HG03442 (cell line): ENCODE results near the gene MCC.

ENCODE experiments used
- ATAC-seq: cut with Tn5 transposase; IDR thresholded peaks from one replicate; pipeline ENCODE4 v1.9.1; 2021; ENCODE audit warnings: mild to moderate bottlenecking, moderate library complexity; ENCODE audit not compliant: unreplicated experiment

Gene MCC

DNA sequence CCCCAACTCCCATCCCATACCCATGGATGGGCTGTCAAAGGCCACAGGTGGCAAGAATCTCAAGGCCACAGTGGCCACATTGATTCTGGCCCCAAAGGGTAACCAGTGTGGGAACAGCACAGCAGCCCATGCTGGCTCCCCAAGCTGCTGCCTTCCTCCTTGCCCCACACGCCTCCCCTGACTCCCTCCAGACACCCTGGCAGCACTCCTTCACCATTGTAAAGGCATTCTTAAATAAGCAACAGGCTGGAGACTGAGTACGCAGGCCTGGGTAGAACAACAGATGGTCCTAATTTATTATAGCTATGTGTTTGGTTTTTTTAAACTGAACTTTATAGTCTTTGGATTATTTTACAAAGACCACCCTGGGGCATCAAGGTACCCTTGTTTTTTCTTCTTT lies 212.3 kb downstream of the MCC start:
- ATAC-seq, result no peak

DNA sequence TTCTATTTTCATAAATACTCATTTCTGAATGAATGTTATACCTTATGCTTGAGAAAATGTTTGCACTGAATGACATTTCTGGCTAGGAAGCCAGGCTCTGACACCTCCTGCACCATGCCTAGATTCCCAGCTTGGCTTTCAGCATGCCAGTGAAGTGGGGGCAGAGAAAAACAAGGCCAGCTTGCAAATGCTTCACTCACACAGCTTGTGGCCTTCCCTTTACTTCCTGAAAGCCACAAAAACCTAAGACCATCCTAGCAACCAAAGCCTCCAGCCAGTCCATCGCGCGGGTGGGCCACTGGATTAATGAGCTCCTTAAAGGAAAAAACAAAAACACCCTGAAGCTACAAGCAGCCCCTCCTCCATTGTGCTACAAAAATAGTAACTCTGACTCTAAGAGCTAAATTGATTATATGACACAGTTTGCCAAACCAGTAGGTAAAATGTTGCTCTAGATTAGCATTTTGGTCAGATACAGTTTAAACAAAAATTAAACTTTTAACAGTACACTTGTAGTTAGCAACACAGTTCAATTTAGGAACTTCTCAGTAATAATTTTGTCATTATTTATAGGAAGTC lies 213.3 kb downstream of the MCC start:
- no peak for ATAC-seq

DNA sequence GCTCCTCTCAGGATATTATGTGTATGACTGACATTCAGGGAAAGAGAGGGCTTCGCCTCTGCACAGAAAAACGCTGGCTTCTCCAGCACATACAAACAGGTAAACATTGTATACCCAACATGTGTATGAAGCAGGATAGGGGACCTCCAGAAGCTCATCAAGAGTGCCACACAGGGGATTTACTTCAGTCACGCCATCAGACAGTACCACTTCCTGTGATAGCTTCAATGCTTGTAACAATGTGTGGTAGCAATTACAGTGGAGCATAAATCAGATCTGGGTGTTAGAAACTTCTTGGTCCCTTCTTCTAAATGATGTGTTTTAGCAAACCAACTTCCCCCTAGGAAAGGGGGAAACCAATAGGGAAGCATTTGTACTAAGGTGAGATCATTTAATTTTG lies 214.3 kb downstream of the MCC start:
- ATAC-seq, result no peak

DNA sequence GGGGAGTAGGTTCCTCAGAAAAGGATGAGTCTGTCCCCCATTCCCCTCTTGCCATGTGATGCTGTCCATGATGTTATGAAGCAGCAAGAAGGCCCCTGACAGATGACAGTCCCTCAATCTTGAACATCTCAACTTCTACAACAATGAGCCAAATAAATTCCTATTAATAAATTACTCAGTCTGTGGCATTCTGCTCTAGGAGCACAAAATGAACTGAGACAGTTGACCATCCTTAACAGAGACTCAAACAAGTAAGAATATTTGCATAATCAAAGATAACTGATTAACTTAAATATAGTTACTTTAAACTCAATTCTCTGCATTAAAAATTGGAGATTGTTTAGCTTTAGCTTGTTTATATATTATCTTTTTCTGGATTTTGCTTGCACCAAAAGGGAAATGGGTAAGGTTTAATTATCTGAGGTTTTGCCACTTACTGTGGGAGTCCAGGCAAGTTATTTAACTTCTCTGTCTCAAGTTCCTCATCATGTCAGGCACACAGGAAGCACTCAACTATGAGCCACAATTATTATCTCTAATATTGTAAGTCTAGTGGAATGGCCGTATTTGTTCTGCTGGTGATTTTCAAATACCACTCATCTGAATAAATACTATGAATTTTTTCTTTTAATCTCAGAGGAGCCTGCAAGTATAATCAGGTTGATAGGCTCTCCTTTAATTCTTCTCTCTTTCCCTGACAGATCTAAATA lies 216.4 kb downstream of the MCC start:
- ATAC-seq, result no peak

DNA sequence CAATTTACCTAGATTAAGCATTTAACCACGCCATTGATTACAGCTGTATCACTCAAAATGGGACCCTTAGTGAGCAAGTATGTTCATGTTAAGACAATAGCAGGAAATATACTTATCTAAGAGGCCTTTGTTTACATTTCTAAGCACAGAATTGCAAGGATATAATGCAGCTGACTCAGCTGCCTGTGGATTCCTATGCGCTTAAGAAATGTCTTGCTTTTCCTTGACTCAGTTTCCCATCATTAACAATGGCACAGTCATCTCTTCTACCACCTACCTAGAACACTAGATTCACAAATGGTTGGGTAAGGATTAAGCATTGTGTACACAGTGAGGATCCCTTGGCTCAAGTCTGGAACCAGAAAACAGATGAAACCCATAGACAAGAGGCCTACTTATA lies 217.2 kb downstream of the MCC start:
- ATAC-seq, result no peak

DNA sequence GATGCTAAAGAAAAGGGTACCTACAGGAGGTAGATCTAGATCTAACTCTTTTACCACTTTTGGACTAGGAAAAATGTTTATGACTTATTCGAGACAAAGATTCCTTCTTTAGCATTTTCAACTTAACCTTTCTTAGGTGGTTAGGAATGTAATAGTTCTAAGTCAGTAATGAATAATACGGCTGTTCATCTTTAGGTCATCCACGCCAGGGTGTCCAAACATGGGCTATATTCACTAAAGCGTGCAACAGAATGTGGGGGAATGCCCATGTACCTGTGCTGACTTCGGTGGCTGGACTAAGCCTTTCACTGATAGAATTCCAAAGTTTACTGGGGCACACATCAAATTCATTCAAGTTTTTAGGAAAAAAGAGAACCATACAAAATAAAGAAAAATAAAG lies 218.2 kb downstream of the MCC start:
- no peak for ATAC-seq

DNA sequence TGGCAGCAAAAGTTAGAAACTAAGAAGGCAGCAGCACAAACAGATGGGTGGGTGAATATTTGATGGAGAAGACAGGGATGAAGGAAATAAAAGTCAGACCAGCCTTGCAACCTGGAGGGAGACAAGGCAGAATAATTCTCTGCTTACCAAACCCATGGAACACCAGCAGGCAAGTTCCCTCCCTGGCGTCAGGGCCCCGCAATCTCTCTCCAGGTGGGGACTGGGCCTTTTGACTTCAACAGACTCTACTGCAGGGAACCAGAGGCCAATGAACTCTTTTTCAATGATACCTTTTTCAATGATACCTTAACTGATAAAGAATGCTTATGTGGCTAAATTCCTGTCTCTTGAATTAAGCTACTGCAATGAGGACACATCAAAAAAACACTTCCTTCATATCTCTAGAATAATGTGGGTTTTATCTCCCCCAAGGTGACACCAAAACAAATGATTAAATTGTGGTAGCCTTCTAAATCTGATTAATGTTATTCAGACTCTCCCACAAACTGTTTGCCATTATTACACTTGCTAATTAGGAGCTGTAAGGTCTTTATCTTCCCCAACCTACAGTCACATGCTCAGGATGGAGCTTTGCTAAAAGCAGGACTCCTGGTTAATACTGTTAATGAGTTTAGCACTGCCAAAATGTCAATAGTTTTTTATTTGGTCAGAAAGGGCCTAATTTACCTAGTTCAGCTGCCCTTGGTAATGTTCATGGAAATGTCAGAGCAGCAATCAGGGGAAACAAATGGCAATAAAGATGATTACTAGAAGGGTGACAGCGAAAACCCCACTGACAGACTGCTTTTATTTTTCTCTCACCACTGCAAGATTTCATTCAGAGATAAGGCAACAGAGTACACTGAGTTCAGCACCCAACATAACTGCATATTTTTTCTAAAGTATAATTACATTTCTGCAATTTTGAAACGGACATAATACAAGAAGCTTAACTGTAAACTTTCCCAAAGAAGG lies 218.9 kb downstream of the MCC start:
- no peak for ATAC-seq

DNA sequence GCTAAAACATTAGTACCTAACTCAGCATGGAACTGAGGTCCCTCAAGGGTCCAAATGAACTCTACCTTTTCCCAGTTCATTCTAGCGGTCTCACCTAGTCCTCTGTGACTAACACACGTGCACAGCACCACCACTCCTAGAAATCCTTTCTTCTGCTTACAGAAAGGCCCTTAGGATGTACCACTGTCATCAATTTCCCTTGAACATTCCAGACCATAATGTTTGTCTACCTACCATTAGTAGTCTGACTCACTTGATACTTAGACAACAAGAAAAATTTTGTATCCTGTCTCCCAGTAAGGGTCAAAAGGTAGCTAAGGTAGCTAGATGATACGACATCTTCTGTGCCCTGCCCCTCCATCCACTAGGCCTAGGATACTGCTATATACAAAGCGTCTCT lies 220.0 kb downstream of the MCC start:
- ATAC-seq, result no peak

DNA sequence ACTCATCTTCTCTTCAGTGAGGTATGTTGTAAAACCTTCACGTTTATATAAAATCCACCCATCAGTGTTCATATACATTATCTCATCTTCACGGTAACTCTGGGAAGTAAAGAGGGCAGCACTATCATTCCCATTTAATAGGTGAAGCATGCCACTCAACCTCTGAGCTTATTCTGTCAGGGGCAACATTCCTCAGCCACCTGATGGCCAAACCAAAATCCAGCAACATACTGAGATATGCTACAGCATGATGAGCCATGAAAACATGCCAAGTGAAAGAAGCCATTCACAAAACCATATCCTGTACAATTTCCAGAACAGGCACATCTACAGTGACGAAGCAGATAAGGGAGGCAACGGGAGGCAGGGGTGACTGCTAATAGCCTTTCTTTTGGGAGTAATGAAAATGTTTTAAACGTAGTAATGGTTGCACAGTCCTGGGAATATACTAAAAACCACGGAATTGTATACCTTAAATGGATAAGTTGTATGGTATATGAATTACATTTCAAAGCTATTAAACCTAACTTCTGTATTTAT lies 220.8 kb downstream of the MCC start:
- ATAC-seq, result no peak

DNA sequence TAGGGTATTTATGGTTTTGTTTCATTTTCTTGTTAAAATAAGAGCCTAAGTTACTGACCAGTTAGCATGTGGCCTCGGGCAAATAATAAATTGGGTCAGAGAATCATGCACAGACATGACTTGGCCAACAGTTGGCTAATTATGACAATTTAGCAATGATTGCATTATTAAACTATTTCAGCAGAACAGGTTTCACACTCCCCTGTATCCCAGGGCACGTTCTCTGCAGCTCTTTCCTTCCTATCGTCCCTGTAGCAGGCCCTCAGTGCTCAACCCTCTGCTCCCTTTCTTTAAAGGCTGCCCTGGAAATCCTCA lies 221.4 kb downstream of the MCC start:
- no peak for ATAC-seq

DNA sequence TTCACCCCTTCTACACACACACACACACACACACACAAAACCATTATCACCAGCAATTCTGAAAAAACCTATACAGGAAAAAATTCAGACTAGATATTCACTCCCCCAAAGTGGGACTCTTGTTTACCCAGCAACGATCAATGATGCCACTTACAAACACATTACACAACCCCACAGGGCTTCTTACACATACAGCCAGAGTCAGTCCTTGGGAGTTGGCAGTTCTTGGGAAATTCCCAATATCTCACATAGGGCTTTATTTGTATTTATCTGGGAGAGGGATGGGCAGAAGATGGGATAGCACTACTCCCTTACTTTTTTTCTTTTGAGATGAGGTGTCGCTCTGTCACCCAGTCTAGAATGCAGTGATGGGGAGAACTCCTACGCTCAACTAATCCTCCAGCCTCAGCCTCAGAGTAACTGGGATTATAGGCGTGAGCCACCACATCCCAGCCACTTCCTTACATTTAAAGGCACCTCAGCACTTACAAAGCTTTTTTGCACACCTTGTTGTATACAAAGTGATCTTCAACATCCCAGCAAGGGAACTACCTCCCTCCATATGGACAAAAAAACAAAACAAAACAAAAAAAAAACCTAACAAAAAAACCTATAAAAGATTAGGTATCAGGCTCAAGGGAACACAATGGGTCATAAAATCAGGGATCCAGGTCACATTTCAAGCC lies 221.9 kb downstream of the MCC start:
- no peak for ATAC-seq

DNA sequence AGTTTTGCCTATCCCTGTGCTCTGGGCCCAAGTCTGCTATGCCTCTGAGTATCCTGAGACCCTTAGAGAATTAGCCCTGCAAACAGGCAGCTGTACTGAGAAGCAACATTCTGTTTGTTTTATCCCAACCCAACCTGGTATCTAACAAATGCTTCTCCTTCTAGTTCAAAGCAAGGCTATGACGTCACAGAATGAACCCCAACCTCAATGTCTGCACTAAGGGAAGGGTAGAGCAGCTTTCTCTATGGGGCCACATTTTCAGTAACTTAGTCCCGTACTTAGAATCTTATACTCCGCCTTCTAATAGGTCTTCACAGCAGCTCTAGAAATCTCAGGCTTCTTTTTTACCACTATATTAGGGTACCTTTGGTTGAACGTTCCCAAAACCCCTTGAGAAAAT lies 223.1 kb downstream of the MCC start:
- no peak for ATAC-seq

DNA sequence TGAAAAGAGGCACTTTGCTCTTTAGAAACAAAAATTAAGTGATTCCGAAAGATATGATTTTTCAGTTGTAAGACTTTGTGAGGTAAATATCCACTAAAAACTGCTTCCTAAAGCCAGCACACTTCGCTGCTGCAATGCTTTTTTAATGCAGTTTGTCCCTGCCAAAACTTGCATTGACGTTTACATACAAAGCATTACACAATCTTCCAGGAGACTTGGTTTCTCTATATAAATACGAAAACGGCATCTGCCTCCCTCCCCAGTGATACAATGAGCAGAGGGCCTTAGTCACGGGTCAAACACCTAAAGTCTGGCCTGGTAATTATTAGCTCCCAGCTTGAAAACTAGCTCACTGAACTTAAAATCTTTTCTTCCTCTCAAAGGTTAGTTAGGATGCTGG lies 224.2 kb downstream of the MCC start:
- ATAC-seq, result no peak

DNA sequence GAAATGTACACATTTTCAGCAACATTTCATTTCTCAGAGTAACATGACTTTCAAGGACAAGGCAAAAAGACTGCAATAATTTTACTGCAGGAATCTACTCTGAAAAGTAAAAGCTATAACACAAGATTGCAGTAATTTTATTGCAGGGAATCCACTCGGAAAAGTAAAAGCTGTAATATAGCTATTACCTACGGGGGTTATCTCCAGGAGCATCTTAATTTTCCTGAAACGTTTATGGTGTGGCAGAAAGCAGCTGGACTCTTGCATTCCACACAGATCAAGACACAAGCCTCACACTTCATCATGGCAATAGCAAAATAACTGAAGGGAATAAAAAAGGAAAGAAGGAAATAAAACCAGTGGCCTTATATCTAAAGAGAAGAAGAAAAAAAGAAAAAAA lies 224.7 kb downstream of the MCC start:
- ATAC-seq, result no peak

DNA sequence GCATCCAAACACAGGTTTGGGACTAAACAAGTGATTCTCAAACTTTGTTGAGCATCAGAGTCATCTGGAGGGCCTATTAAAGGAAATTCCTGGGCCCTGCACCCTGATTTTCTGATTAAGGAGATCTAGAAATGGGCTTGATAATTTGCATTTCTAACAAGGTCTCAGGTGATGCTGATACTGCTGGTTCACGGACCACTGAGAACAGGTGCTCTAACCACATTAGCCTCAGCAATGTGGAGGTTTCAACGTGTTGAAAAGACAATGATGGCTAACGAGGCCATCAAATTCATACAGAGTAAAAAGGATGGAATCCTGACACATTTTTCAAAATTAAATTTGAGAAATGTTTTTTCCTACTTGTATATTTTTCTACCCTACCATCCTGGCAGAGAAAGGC lies 225.6 kb downstream of the MCC start:
- no peak for ATAC-seq

DNA sequence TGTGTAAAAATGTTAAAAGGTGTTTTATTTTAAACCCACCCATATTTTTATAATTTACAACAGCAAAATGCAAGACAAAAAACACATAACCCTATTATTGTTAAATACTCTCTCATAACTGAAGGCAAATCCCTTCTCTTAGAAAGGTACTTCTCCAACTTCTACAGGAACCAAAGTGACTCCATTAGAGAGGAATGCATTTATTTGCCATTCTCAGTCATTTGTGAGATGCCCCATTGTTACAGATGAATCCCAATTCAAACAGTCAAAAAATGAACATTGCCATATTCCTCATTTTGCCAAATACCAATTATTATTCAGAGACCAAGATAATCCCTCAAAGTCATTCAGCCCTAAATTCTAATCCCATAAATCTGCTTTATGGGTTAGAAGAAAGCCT lies 229.2 kb downstream of the MCC start:
- no peak for ATAC-seq

DNA sequence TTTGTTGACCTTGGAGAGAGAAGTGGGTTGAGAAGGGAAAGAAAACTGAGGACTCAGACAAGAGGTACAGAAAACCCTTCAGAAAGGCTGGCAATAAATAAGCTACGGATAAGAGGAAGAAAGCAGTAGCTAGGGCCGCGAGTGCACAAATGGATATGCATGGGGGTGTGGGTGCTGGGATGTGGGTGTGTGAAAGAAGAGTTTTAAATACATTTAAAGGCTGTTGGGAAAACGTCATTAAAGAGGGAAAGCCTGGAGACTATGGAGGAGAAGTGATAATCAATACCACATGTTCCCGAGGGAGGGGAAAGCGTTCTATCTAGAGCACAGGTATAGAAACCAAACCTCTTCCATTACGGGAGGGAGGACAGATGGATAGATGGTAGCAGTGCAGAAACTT lies 230.7 kb downstream of the MCC start:
- no peak for ATAC-seq

DNA sequence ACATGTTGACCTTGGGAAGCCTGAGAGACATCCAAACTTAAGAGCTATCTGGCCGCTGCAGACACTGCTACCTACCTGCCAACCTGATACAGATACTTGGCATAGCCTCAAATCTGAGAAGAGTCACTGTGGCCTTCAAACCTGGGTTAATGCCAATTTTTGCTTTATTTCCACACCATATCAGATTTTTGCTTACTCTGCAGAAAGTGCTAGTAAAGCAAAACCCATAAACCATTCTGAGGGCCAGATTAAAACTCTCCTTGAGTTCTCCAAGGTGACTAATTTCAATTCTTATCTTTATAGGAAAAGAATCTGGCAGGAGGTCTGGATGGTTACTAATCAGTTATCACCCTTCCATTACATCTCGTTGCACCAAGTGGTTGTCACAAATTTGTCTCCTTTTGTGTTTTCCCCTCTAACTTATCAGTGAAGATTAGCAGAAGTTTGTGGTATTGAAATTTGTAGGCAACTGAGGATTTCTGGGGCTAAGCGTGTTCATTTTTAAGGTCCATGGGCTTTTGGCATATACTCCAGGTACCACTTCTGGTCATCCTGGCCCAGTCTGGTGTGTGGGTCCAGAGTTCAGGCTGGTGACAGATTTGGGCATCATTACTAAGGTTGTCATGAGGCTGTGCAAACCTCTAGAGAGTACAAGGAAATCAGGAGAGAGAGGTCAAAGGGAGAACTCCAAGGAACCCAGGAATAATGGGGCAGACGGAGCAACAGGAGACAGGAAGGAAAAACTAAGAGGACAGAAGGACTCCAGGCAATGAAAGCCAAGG lies 231.4 kb downstream of the MCC start:
- no peak for ATAC-seq

DNA sequence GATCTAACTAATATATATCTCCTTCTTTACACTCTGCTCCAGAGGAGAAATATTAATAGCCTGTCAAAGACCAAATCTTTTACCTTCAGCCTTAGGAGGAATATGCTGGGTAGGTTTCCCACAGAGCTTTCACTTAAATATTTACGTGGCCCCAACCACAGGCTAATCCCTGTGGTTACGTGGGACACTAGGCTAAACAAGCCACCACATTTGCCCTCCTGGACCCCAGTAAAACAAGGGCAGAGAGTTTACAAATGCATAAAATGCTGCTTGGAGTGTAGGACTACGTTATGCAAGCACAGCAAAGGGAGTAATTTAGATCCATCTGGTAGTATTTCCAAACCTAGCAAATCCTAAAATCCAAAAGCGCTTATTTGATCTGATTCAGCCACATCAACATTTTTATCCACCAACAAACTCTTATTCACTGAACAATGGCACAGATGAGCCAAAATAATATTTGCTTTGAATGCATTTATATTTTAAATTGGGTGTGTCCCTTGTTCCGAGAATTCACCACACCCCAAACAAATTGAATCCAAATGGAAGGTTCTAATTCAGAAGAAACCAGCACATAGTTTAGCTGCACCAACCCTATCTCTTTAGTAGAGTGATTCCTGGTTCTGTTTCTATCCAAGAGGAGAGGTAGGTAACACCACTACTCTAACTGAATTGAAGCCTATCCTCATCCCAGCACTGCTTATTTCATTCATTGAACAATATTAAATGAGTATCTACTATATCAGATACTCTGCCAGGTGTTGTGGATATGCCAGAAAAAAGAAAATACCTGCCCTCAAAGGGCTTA lies 232.5 kb downstream of the MCC start:
- ATAC-seq, result no peak

DNA sequence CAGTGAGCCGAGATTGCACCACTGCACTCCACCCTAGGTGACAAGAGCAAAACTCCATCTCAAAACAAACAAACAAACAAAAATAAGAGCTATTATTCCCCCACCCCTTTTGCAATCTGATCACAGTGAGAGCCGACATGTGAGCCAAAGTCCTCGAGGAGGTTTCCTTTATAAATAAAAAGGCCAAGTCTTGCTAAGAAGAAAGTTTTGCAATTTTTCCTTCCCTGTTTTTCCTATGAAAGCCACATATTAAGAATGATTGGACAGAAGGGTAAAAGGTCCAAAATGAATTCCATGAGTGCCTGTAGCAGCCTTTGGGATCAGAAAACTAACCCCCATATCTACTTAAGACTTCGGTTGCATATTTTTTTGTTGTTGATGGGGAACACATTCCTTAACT lies 233.1 kb downstream of the MCC start:
- ATAC-seq, result no peak
